Glutamatergic neuron (in vitro differentiated cells): ENCODE data around the gene CLRN3. TPM values are rescaled to one million over a fixed set of nuclear protein-coding genes. Genes with fewer than 3 reads are reported as not detected.

Experiments
- DNase-seq: peaks from one replicate; pipeline ENCODE4 v3.0.0; 2022
- H3K27ac Mint-ChIP-seq: one replicate; pipeline ENCODE4 v1.8.0; 2020; ENCODE audit warnings: mild to moderate bottlenecking, mixed read lengths, inconsistent platforms; ENCODE audit not compliant: unreplicated experiment
- H3K27me3 Mint-ChIP-seq: one replicate; pipeline ENCODE4 v1.8.0; 2020; ENCODE audit warnings: mild to moderate bottlenecking, moderate library complexity, mixed read lengths, inconsistent platforms; ENCODE audit not compliant: unreplicated experiment
- H3K36me3 Mint-ChIP-seq: one replicate; pipeline ENCODE4 v1.8.0; 2020; ENCODE audit warnings: mild to moderate bottlenecking, mixed read lengths, inconsistent platforms; ENCODE audit not compliant: unreplicated experiment
- H3K4me1 Mint-ChIP-seq: one replicate; pipeline ENCODE4 v1.8.0; 2020; ENCODE audit warnings: mild to moderate bottlenecking, low read depth, mixed read lengths, inconsistent platforms; ENCODE audit not compliant: unreplicated experiment
- H3K4me3 Mint-ChIP-seq: one replicate; pipeline ENCODE4 v1.8.0; 2020; ENCODE audit warnings: mild to moderate bottlenecking, mixed read lengths, inconsistent platforms; ENCODE audit not compliant: unreplicated experiment
- H3K9me3 Mint-ChIP-seq: one replicate; pipeline ENCODE4 v1.8.0; 2020; ENCODE audit warnings: mild to moderate bottlenecking, moderate library complexity, mixed read lengths, inconsistent platforms; ENCODE audit not compliant: unreplicated experiment
- total RNA-seq: library from RNA; stranded (reverse); fragmentation: NEBNext Ultra II Directional; extraction: Animal tissue kit (Norgen Biotek cat#: 25700); gene quantifications from one replicate; pipeline ENCODE4 v1.2.1, GENCODE V29; 2021; ENCODE audit not compliant: unreplicated experiment
- TF ChIP-seq, protein P1 (sequence below): fragments of 200-600 bp; sonication (generic); IDR thresholded peaks from one replicate; pipeline ENCODE4 v1.5.0; 2021; ENCODE audit not compliant: partially characterized antibody, unreplicated experiment

Gene CLRN3
- total RNA-seq, 1 donor from 2014 or later = not detected

DNA sequence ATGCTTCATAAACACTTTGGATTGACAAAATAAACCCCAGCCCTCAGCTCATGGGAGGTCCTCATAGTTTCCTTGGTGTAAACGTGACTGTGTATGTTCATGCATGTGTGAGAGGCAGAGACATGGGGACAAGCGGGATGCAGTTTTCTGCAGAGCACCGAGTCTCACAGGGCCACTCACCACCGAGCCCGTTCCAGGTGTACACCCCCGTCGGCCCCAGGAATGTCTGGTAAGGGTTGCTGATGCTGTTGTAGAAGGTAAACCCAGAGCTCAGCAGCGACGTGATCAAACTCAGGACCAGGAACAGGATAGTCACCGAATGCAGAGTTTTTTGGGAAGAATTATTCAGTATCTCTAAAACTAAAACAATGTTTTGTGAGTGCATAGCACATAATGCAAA is 9.2 kb downstream of the CLRN3 start:
- Mint-ChIP-seq H3K27ac (no peak overlapping the region), H3K27me3 (no peaks in the 10 kb centered on the region), H3K4me1 (peaks cover 10% of the 10 kb centered on the region), H3K4me3 (no peak overlapping the region), H3K36me3 (no peaks in the 10 kb centered on the region), H3K9me3 (no peaks in the 10 kb centered on the region)
- TF ChIP-seq, protein P1, sequence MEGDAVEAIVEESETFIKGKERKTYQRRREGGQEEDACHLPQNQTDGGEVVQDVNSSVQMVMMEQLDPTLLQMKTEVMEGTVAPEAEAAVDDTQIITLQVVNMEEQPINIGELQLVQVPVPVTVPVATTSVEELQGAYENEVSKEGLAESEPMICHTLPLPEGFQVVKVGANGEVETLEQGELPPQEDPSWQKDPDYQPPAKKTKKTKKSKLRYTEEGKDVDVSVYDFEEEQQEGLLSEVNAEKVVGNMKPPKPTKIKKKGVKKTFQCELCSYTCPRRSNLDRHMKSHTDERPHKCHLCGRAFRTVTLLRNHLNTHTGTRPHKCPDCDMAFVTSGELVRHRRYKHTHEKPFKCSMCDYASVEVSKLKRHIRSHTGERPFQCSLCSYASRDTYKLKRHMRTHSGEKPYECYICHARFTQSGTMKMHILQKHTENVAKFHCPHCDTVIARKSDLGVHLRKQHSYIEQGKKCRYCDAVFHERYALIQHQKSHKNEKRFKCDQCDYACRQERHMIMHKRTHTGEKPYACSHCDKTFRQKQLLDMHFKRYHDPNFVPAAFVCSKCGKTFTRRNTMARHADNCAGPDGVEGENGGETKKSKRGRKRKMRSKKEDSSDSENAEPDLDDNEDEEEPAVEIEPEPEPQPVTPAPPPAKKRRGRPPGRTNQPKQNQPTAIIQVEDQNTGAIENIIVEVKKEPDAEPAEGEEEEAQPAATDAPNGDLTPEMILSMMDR = no peak
- DNase-seq = no peak

DNA sequence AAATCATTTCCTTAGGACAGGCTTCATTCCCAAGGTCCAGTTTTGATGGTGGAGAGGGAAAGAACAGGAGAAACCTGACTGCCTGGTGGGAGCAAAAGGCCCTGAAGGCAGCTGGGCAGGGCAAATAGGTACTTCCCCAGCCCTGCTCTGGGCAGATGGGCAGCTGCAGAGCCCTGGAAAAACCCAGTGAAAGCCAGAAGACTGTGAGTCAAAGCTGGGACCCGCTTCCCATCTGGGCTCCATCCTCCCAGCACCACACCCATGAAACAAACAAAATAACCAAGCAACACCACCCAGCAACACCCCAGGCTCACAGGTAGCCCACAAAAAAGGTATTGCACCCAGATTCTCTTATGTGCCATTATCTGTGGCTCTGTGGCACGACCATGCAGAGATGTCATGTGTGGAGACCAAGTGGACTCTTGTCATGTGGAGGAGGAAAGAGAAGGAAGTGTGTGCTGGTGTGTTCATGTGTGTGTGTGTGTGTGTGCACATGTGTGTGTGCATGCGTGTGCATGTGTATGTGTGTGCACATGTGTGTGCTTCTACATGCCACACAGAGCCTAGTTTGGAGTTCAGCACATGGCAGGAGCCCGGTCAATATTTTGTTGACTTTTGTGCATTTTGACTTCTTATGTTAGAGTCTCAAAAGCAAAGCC is 9.8 kb downstream of the CLRN3 start:
- Mint-ChIP-seq H3K36me3 (no peaks in the 10 kb centered on the region), H3K27me3 (no peaks in the 10 kb centered on the region), H3K9me3 (no peaks in the 10 kb centered on the region), H3K4me3 (no peak overlapping the region), H3K27ac (no peak overlapping the region), H3K4me1 (peaks cover 6% of the 10 kb centered on the region)
- DNase-seq = no peak
- TF ChIP-seq, protein P1 = no peak

DNA sequence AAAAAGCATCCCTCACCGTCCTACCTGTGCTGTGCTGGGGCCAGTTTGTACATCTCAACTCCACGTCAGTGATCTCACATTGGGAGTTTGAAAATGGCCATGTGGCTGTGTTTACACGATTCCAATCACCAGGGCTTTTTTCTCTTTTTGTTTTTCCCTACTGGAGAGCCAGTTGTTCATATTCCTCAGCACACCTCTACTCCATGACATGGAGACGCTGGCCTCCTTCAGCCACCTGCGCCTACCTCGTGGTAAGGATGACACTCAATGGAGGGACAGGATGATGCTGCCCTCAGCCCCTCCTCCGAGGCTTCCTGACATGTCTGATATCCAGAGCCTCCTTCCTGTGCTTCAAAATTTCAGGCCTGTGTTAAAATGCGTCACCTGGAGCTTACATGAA is 10.3 kb downstream of the CLRN3 start:
- H3K36me3 Mint-ChIP-seq = no peaks in the 10 kb centered on the region
- TF ChIP-seq, protein P1 = no peak
- H3K27ac Mint-ChIP-seq = no peak overlapping the region
- peaks cover 3% of the 10 kb centered on the region for H3K27me3 Mint-ChIP-seq
- H3K4me1 Mint-ChIP-seq = peaks cover 2% of the 10 kb centered on the region
- no peak for DNase-seq
- H3K9me3 Mint-ChIP-seq = no peaks in the 10 kb centered on the region
- H3K4me3 Mint-ChIP-seq = no peak overlapping the region

DNA sequence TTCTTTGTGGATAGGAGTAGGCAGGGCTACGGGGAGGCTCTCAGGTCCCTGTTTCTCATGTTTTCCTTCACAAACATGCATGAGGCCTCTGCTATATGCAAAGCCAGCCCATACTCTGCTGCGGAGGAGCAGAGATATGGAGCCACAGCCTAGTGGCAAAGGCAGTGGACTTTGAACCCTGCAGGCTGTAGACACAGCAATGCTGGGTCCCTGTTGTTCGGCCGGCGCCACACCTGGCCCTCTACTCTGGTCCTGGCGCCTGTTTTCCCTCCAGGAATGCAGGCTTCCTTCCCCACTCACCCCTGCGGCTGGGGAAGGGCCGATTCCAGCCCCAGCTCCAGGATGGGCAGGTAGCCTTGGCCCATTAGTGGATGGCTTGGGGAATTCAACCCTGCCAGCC is 11.5 kb downstream of the CLRN3 start:
- H3K4me3 Mint-ChIP-seq = no peak overlapping the region
- no peaks in the 10 kb centered on the region for H3K9me3 Mint-ChIP-seq
- TF ChIP-seq, protein P1 = no peak
- H3K27ac Mint-ChIP-seq = no peak overlapping the region
- no peaks in the 10 kb centered on the region for H3K36me3 Mint-ChIP-seq
- DNase-seq = no peak
- H3K27me3 Mint-ChIP-seq = peaks cover 3% of the 10 kb centered on the region
- H3K4me1 Mint-ChIP-seq = no peaks in the 10 kb centered on the region

DNA sequence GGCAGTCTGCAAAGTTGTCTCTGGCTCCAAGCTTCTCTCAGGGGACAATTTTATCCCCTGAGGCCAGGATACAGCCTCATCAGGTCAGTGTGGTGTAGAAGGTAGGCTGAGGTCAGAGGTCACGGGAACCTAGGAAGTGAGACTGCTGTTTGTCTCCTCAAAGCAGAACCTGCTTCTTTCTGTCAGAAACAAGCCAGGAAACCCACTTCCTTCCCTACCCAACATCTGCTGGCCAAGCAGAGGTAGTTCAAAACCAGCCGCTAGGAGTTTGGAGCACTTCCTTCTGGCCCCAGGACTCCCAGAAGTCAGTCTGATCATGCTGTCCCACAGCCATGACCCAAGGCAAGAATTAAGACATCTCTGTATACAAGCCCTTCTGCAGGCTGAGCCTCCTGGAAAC is 12.2 kb downstream of the CLRN3 start:
- H3K27me3 Mint-ChIP-seq = peaks cover 3% of the 10 kb centered on the region
- H3K4me1 Mint-ChIP-seq = no peaks in the 10 kb centered on the region

More for the DNA sequence above, 12.2 kb downstream of the CLRN3 start:
- no peaks in the 10 kb centered on the region for H3K36me3 Mint-ChIP-seq
- H3K27ac Mint-ChIP-seq = no peak overlapping the region
- no peak for DNase-seq
- H3K9me3 Mint-ChIP-seq = no peaks in the 10 kb centered on the region
- TF ChIP-seq, protein P1 = no peak
- no peak overlapping the region for H3K4me3 Mint-ChIP-seq
